ENCODE measurements around the gene PLP2. TPM values are rescaled to one million over a fixed set of nuclear protein-coding genes. Genes with fewer than 3 reads are reported as not detected.

Gene PLP2
- total RNA-seq, 1 donor from 2014 or later = 51.6 TPM

- Histone ChIP-seq H3K9me3 (no peaks in the 10 kb centered on the region), H3K36me3 (no peaks in the 10 kb centered on the region), H3K4me3 (no peak overlapping the region), H3K27me3 (no peaks in the 10 kb centered on the region), H3K4me1 (no peaks in the 10 kb centered on the region), H3K27ac (no peak overlapping the region)
- no peak for DNase-seq (ENCODE audit: low spot score in 2 of 2)
- intact Hi-C loops (cut with DNase I) = no loop called here
- no peak for TF ChIP-seq CTCF (IDR thresholded peaks at IDR 0.05)
These were observed 18.2 kb upstream of the PLP2 start for GRCh38 chrX:49153467-49153866.

- H3K27me3 ChIP-seq = no peaks in the 10 kb centered on the region
- H3K27ac ChIP-seq = peak overlapping the region; percentile 95 to 97
- H3K4me1 ChIP-seq = no peaks in the 10 kb centered on the region
- DNase-seq (ENCODE audit: low spot score in 2 of 2) = peak in 1 of 2 donors; percentile 76
- no peak for TF ChIP-seq CTCF (IDR thresholded peaks at IDR 0.05)
- peak overlapping the region; percentile 50 to 65 for H3K4me3 ChIP-seq
- H3K9me3 ChIP-seq = no peaks in the 10 kb centered on the region
- H3K36me3 ChIP-seq = no peaks in the 10 kb centered on the region
- intact Hi-C loops (cut with DNase I) = loop anchor here (1.0 to 5.0 kb wide), 5 partner anchors 12 to 113 kb away; partner anchors contain the start of genes GPKOW, PPP1R3F, PRICKLE3 and TFE3
These were observed 16.3 kb upstream of the PLP2 start for GRCh38 chrX:49155243-49155899.

- Histone ChIP-seq H3K9me3 (no peaks in the 10 kb centered on the region), H3K36me3 (no peaks in the 10 kb centered on the region), H3K4me1 (no peaks in the 10 kb centered on the region), H3K27ac (peak overlapping the region; percentile 95 to 97), H3K27me3 (no peaks in the 10 kb centered on the region), H3K4me3 (peak overlapping the region; percentile 50 to 65)
- DNase-seq (ENCODE audit: low spot score in 2 of 2) = peak; percentile 76 to 93
- intact Hi-C loops (cut with DNase I) = loop anchor here (1.0 to 5.0 kb wide), 5 partner anchors 11 to 114 kb away; partner anchors contain the start of genes GPKOW, PPP1R3F, PRICKLE3 and TFE3
- TF ChIP-seq CTCF (IDR thresholded peaks at IDR 0.05) = peak; percentile 58 to 79 (median 74)
These were observed 15.5 kb upstream of the PLP2 start for GRCh38 chrX:49155900-49156837.

GRCh38 chrX:49157194-49157593 lies 14.5 kb upstream of the PLP2 start:
- no peak for DNase-seq (ENCODE audit: low spot score in 2 of 2)
- Histone ChIP-seq H3K9me3 (no peaks in the 10 kb centered on the region), H3K36me3 (no peaks in the 10 kb centered on the region), H3K27ac (no peak overlapping the region), H3K27me3 (no peaks in the 10 kb centered on the region), H3K4me1 (no peaks in the 10 kb centered on the region), H3K4me3 (no peak overlapping the region)
- TF ChIP-seq CTCF (IDR thresholded peaks at IDR 0.05) = no peak
- intact Hi-C loops (cut with DNase I) = loop anchor here (5.0 kb wide), 2 partner anchors 35 to 115 kb away; partner anchors contain the start of genes GPKOW and TFE3

- H3K9me3 ChIP-seq = no peaks in the 10 kb centered on the region
- H3K4me3 ChIP-seq = no peak overlapping the region
- no peak for DNase-seq (ENCODE audit: low spot score in 2 of 2)
- no peaks in the 10 kb centered on the region for H3K36me3 ChIP-seq
- TF ChIP-seq CTCF (IDR thresholded peaks at IDR 0.05) = no peak
- no peaks in the 10 kb centered on the region for H3K4me1 ChIP-seq
- intact Hi-C loops (cut with DNase I) = loop anchor here (10.0 kb wide), 1 partner anchor 246 kb away; the partner anchor contains the start of genes PIM2 and SLC35A2
- no peaks in the 10 kb centered on the region for H3K27me3 ChIP-seq
- H3K27ac ChIP-seq = no peak overlapping the region
These were observed 10.8 kb upstream of the PLP2 start for GRCh38 chrX:49160908-49161307.
